HEK293T (cell line): ENCODE results near the gene HOXC6.
A peak's percentile ranks its signal among the peaks of the same experiment; 100 is the strongest.

Experiments
- CTCF ChIA-PET: fragments of 350-600 bp; formaldehyde crosslinking; extraction: SDS; loops from one replicate; lab custom pipeline; 2021; ENCODE audit warnings: antibody characterized with exemption, inconsistent platforms; lab: Yijun Ruan, JAX
- POLR2A ChIA-PET: fragments of 350-600 bp; formaldehyde crosslinking; extraction: SDS; loops from one replicate; lab custom pipeline; 2020; ENCODE audit warnings: antibody characterized with exemption, inconsistent platforms; lab: Yijun Ruan, JAX
- DNase-seq: peaks from one replicate; pipeline ENCODE4 v3.0.0; 2012; ENCODE audit warnings: mixed read lengths; ENCODE audit errors: extremely low spot score
- ARNT ChIP-seq: fragments of 450-650 bp; IDR thresholded peaks from 2 replicates; pipeline ENCODE4 v1.6.1; 2017; ENCODE audit warnings: mild to moderate bottlenecking
- BHLHE40 ChIP-seq: fragments of 450-650 bp; IDR thresholded peaks from 2 replicates; pipeline ENCODE4 v1.6.1; 2016; ENCODE audit warnings: mild to moderate bottlenecking, moderate library complexity, borderline replicate concordance
- CTBP1 ChIP-seq: fragments of 450-650 bp; IDR thresholded peaks from 2 replicates; pipeline ENCODE4 v1.6.1; 2016; ENCODE audit warnings: borderline replicate concordance
- ELF4 ChIP-seq: fragments of 450-650 bp; IDR thresholded peaks from 2 replicates; pipeline ENCODE4 v1.6.1; 2017; ENCODE audit warnings: antibody characterized with exemption
- FOXA1 ChIP-seq: fragments of 450-650 bp; IDR thresholded peaks from 2 replicates; pipeline ENCODE4 v1.6.1; 2016; ENCODE audit warnings: mild to moderate bottlenecking
- FOXK2 ChIP-seq: fragments of 450-650 bp; IDR thresholded peaks from 2 replicates; pipeline ENCODE4 v1.6.1; 2016; ENCODE audit warnings: mild to moderate bottlenecking
- FOXM1 ChIP-seq: fragments of 450-650 bp; IDR thresholded peaks from 2 replicates; pipeline ENCODE4 v1.6.1; 2017; ENCODE audit warnings: mild to moderate bottlenecking, borderline replicate concordance
- HDGF ChIP-seq: fragments of 450-650 bp; IDR thresholded peaks from 2 replicates; pipeline ENCODE4 v1.6.1; 2017; ENCODE audit warnings: antibody characterized with exemption, borderline replicate concordance
- L3MBTL2 ChIP-seq: fragments of 450-650 bp; conservative IDR thresholded peaks from 2 replicates; pipeline ENCODE4 v1.6.1; 2016; ENCODE audit warnings: mild to moderate bottlenecking
- LEF1 ChIP-seq: fragments of 450-650 bp; IDR thresholded peaks from 2 replicates; pipeline ENCODE4 v1.6.1; 2017; ENCODE audit warnings: mild to moderate bottlenecking, borderline replicate concordance
- NFRKB ChIP-seq: fragments of 450-650 bp; IDR thresholded peaks from 2 replicates; pipeline ENCODE4 v1.6.1; 2016; ENCODE audit warnings: mild to moderate bottlenecking, moderate library complexity
- SP1 ChIP-seq: fragments of 450-650 bp; IDR thresholded peaks from 2 replicates; pipeline ENCODE4 v1.6.1; 2017
- SUZ12 ChIP-seq: fragments of 450-650 bp; IDR thresholded peaks from 2 replicates; pipeline ENCODE4 v1.6.1; 2016; ENCODE audit warnings: mild to moderate bottlenecking
- TARDBP ChIP-seq: fragments of 450-650 bp; IDR thresholded peaks from 2 replicates; pipeline ENCODE4 v1.6.1; 2016
- ZNF384 ChIP-seq: fragments of 450-650 bp; IDR thresholded peaks from 2 replicates; pipeline ENCODE4 v1.6.1; 2016
- TF ChIP-seq, protein P1 (sequence below): fragments of 450-650 bp; IDR thresholded peaks from 2 replicates; pipeline ENCODE4 v1.6.1; 2016

The HOXC6 gene

GRCh38 chr12:54004841-54005530 lies 23.3 kb upstream of the HOXC6 start:
- TF ChIP-seq ZNF384 (no peak), TARDBP (no peak), FOXK2 (no peak), ARNT (no peak), ELF4 (no peak), SUZ12 (no peak), SP1 (no peak), CTBP1 (no peak), HDGF (no peak), LEF1 (no peak), BHLHE40 (no peak), FOXM1 (no peak), NFRKB (no peak), L3MBTL2 (no peak), FOXA1 (no peak)
- TF ChIP-seq, protein P1, sequence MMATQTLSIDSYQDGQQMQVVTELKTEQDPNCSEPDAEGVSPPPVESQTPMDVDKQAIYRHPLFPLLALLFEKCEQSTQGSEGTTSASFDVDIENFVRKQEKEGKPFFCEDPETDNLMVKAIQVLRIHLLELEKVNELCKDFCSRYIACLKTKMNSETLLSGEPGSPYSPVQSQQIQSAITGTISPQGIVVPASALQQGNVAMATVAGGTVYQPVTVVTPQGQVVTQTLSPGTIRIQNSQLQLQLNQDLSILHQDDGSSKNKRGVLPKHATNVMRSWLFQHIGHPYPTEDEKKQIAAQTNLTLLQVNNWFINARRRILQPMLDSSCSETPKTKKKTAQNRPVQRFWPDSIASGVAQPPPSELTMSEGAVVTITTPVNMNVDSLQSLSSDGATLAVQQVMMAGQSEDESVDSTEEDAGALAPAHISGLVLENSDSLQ, result no peak
- DNase-seq, result no peak
- ChIA-PET POLR2A (interaction anchor here (0.6 to 2.1 kb wide), 5 partner anchors 12 to 71 kb away, joined by 3 to 15 read pairs (median 4); no protein-coding TSS in a partner anchor), CTCF (interaction anchor here (0.7 to 3.3 kb wide), 9 partner anchors 14 to 210 kb away, joined by 3 to 9 read pairs (median 4); partner anchors contain the start of genes HOXC10 and HOXC5)

DNA sequence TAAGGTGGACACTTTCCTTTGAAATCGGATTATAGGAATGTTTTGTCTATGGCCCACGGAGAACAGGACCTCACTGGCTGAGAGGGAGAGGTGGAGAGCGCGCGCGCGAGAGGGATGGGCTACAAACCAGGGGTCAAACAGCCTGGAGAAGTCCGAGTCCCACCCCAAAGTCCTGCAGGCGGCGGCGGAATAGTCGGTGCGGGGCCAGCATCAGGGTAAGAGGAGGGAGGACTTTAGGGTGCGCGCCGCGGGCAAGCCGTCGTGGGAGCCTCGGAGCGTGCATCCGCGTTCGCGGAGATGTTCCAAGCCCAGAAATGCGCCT lies 22.7 kb upstream of the HOXC6 start:
- TF ChIP-seq FOXA1 (no peak), CTBP1 (no peak), FOXK2 (no peak), TARDBP (no peak), L3MBTL2 (peak; percentile 43; the same call in 1 of the 2 replicates), ELF4 (no peak), NFRKB (no peak), ZNF384 (no peak)
- ChIA-PET CTCF (interaction anchor here (0.6 to 2.0 kb wide), 12 partner anchors 11 to 209 kb away, joined by 3 to 8 read pairs (median 4); partner anchors contain the start of genes HOXC4 and HOXC5), POLR2A (interaction anchor here (0.6 to 2.1 kb wide), 4 partner anchors 11 to 38 kb away, joined by 3 to 15 read pairs (median 3); no protein-coding TSS in a partner anchor)
- no peak for DNase-seq

DNA sequence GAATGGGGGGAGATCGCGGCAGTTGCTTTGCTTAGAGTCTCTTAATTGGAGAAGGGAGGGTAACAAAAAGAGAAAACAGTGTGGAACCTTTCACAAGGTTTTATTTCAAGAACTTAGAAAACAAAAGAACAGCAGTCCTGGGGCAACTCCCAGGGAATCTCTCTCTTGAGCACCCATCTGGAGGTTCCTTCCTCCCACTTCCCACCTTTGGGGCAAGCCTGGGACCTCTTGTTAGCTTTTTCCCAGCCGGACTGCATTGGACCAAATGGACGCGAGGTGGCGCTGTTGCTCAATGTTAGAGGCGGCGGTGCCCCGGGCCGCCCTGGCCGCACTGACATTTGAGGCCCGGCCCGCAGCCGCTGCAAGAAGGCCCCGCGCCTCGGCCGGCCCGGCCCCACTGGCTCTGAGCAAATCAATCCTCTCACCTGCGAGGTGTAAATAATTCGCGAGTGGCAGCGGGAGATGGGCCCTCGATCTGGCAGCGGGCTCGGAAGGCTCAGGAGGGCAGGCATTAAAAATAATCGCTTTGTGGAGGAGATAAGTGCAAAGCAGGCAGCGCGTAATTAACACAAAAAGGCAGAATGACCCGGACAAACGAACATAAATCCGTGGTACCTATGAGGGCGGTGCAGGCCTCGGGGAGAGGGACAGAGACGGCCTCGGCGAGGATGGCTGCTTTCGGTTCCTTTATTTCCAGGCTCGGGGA lies 22.2 kb upstream of the HOXC6 start:
- ChIA-PET CTCF (interaction anchor here (0.6 to 3.2 kb wide), 20 partner anchors 10 to 364 kb away, joined by 3 to 15 read pairs (median 4); partner anchors contain the start of genes HOXC10, HOXC4 and HOXC5), POLR2A (interaction anchor here (0.6 to 2.1 kb wide), 8 partner anchors 9 to 201 kb away, joined by 3 to 15 read pairs (median 3); no protein-coding TSS in a partner anchor)
- DNase-seq, result peak; percentile 77
- TF ChIP-seq FOXK2, result no peak
- TF ChIP-seq TARDBP, result no peak
- no peak for TF ChIP-seq HDGF
- no peak for TF ChIP-seq ARNT
- no peak for TF ChIP-seq L3MBTL2
- TF ChIP-seq SUZ12, result no peak
- TF ChIP-seq LEF1, result no peak
- TF ChIP-seq CTBP1, result no peak
- no peak for TF ChIP-seq SP1
- TF ChIP-seq ZNF384, result no peak
- TF ChIP-seq, protein P1, result no peak
- TF ChIP-seq NFRKB, result no peak
- TF ChIP-seq ELF4, result no peak
- no peak for TF ChIP-seq FOXM1
- TF ChIP-seq BHLHE40, result no peak
- no peak for TF ChIP-seq FOXA1

GRCh38 chr12:54006559-54007220 lies 21.6 kb upstream of the HOXC6 start:
- no peak for DNase-seq
- TF ChIP-seq FOXM1 (no peak), ZNF384 (no peak)
- TF ChIP-seq, protein P1, result no peak
- ChIA-PET CTCF (interaction anchor here (0.6 to 3.2 kb wide), 14 partner anchors 10 to 364 kb away, joined by 3 to 15 read pairs (median 6); partner anchors contain the start of genes HOXC10 and HOXC5), POLR2A (interaction anchor here (0.9 to 2.5 kb wide), 10 partner anchors 8 to 201 kb away, joined by 3 to 15 read pairs (median 3); partner anchors contain the start of gene HOXC10)

GRCh38 chr12:54007538-54008259 lies 20.5 kb upstream of the HOXC6 start:
- TF ChIP-seq, protein P1, result no peak
- TF ChIP-seq FOXA1 (no peak), ZNF384 (no peak), FOXM1 (no peak), SP1 (no peak), ARNT (no peak), LEF1 (no peak), BHLHE40 (no peak), L3MBTL2 (no peak), TARDBP (no peak), CTBP1 (no peak), HDGF (no peak), ELF4 (no peak), NFRKB (no peak), FOXK2 (no peak), SUZ12 (no peak)
- no peak for DNase-seq
- ChIA-PET CTCF (interaction anchor here (0.6 to 3.2 kb wide), 9 partner anchors 18 to 207 kb away, joined by 3 to 15 read pairs (median 6); partner anchors contain the start of gene HOXC6), POLR2A (interaction anchor here (0.8 to 2.5 kb wide), 11 partner anchors 7 to 200 kb away, joined by 3 to 23 read pairs (median 4); partner anchors contain the start of genes HOXC10, HOXC5 and HOXC9)
